H1 (cell line): ENCODE results near the gene FHDC1. TPM values are rescaled to one million over a fixed set of nuclear protein-coding genes. Genes with fewer than 3 reads are reported as not detected.

Experiments used
- CTCF ChIA-PET: fragments of 300-600 bp; sonication (Branson Sonifier 250); formaldehyde crosslinking; loops from one replicate; lab custom pipeline; 2021; ENCODE audit not compliant: partially characterized antibody; lab: Charles Lee
- POLR2A ChIA-PET: fragments of 300-600 bp; sonication (Branson Sonifier 250); formaldehyde crosslinking; loops from one replicate; lab custom pipeline; 2021; ENCODE audit warnings: inconsistent platforms; ENCODE audit not compliant: partially characterized antibody; lab: Charles Lee
- DNase-seq, 2 experiments: peaks; one replicate each; pipeline versions ENCODE4 v3.0.0 to v3.0.0-alpha.2; 2010 to 2022; ENCODE audit warnings: low spot score in 2 of 2, low read depth in 1 of 2, mixed read lengths in 1 of 2
- FAIRE-seq: peaks from 2 replicates; lab custom pipeline; 2011; peaks lifted over from hg19 to GRCh38; lab: Jason Lieb, UNC
- H2AFZ ChIP-seq: 2 replicates; pipeline ENCODE4 v1.8.1; 2012; ENCODE audit warnings: low read length, inconsistent platforms
- H2AK5ac ChIP-seq: 2 replicates; pipeline ENCODE4 v1.6.1; 2013; ENCODE audit warnings: low read depth, low read length
- H2BK120ac ChIP-seq: replicated peaks from 2 replicates; pipeline ENCODE3; 2013; ENCODE audit warnings: low read depth, low read length, inconsistent platforms
- H2BK12ac ChIP-seq: 2 replicates; pipeline ENCODE4 v1.6.1; 2013; ENCODE audit warnings: low read depth, low read length
- H2BK15ac ChIP-seq: 2 replicates; pipeline ENCODE4 v1.6.1; 2013; ENCODE audit warnings: low read length
- H2BK20ac ChIP-seq: 2 replicates; pipeline ENCODE4 v1.6.1; 2013; ENCODE audit warnings: low read length
- H2BK5ac ChIP-seq: 2 replicates; pipeline ENCODE4 v1.6.1; 2013; ENCODE audit warnings: low read depth, low read length
- H3K14ac ChIP-seq: 2 replicates; pipeline ENCODE4 v1.6.1; 2013; ENCODE audit warnings: inconsistent platforms; ENCODE audit not compliant: insufficient read length
- H3K18ac ChIP-seq: 2 replicates; pipeline ENCODE4 v1.6.1; 2013; ENCODE audit warnings: low read length; ENCODE audit errors: extremely low read depth
- H3K23ac ChIP-seq: 2 replicates; pipeline ENCODE4 v1.6.1; 2013; ENCODE audit warnings: inconsistent platforms; ENCODE audit not compliant: insufficient read length
- H3K23me2 ChIP-seq: 2 replicates; pipeline ENCODE4 v1.6.1; 2013; ENCODE audit warnings: low read depth, low read length
- H3K27ac ChIP-seq: 2 replicates; pipeline ENCODE4 v1.6.1; 2011; ENCODE audit warnings: low read depth, low read length, inconsistent platforms
- H3K27me3 ChIP-seq, 4 experiments: replicated peaks in 1 of 4; 1 replicate in 1 of 4; 2 replicates in 3 of 4; pipeline versions ENCODE4 v1.6.1 to v1.8.1; 2011 to 2013; ENCODE audit warnings: low read length in 3 of 4, mild to moderate bottlenecking in 3 of 4, inconsistent platforms in 2 of 4, mixed read lengths in 2 of 4, moderate library complexity in 1 of 4; ENCODE audit not compliant: control insufficient read depth in 3 of 4, insufficient read depth in 3 of 4; ENCODE audit errors: extremely low read depth in 1 of 4
- H3K36me3 ChIP-seq, 4 experiments: 2 replicates each; pipeline versions ENCODE4 v1.6.1 to v1.8.1; 2011 to 2013; ENCODE audit warnings: mild to moderate bottlenecking in 4 of 4, low read length in 3 of 4, moderate library complexity in 2 of 4, control low read depth in 1 of 4, inconsistent platforms in 1 of 4; ENCODE audit not compliant: insufficient read depth in 4 of 4, control insufficient read depth in 2 of 4
- H3K4ac ChIP-seq: replicated peaks from 2 replicates; pipeline ENCODE3; 2013; ENCODE audit warnings: low read length, low read depth, mixed read lengths, inconsistent platforms; ENCODE audit not compliant: insufficient read length
- H3K4me1 ChIP-seq, 4 experiments: replicated peaks in 1 of 4; 1 replicate in 1 of 4; 2 replicates in 3 of 4; pipeline versions ENCODE4 v1.6.1 to v1.8.1; 2011 to 2013; ENCODE audit warnings: low read length in 3 of 4, inconsistent platforms in 2 of 4, mixed read lengths in 1 of 4; ENCODE audit not compliant: insufficient read depth in 4 of 4, control insufficient read depth in 3 of 4
- H3K4me2 ChIP-seq, 2 experiments: 2 replicates each; pipeline versions ENCODE4 v1.6.1 to v1.8.1; 2011 to 2013; ENCODE audit warnings: low read depth in 2 of 2, low read length in 2 of 2, control low read depth in 1 of 2, inconsistent platforms in 1 of 2, mild to moderate bottlenecking in 1 of 2; ENCODE audit not compliant: insufficient read depth in 1 of 2
- H3K4me3 ChIP-seq, 4 experiments: fragments of 200-600, 300-600 bp in 1 of 4; sonication (generic), shearing (Covaris generic), sonication (Bioruptor Twin) in 1 of 4; 2 replicates each; pipeline versions ENCODE4 v1.5.1 to v1.8.1; 2011 to 2016; ENCODE audit warnings: low read length in 4 of 4, low read depth in 3 of 4, control low read depth in 2 of 4, inconsistent platforms in 2 of 4, mild to moderate bottlenecking in 2 of 4, mixed read lengths in 1 of 4, moderate library complexity in 1 of 4; ENCODE audit not compliant: insufficient read depth in 2 of 4; ENCODE audit errors: extremely low read depth in 1 of 4
- H3K56ac ChIP-seq: replicated peaks from 2 replicates; pipeline ENCODE3; 2013; ENCODE audit warnings: low read depth, mild to moderate bottlenecking, mixed read lengths, low read length, inconsistent platforms; ENCODE audit not compliant: insufficient read length
- H3K79me1 ChIP-seq: 2 replicates; pipeline ENCODE4 v1.6.1; 2013; ENCODE audit warnings: low read depth, low read length, control low read depth
- H3K79me2 ChIP-seq, 2 experiments: 2 replicates each; pipeline versions ENCODE4 v1.6.1 to v1.8.1; 2012 to 2013; ENCODE audit warnings: low read length in 2 of 2, mild to moderate bottlenecking in 2 of 2, inconsistent platforms in 1 of 2; ENCODE audit not compliant: insufficient read depth in 2 of 2, control insufficient read depth in 1 of 2
- H3K9ac ChIP-seq, 4 experiments: replicated peaks in 1 of 4; 1 replicate in 1 of 4; 2 replicates in 3 of 4; pipeline versions ENCODE4 v1.6.1 to v1.8.1; 2011 to 2013; ENCODE audit warnings: low read depth in 3 of 4, low read length in 3 of 4, control low read depth in 2 of 4, mild to moderate bottlenecking in 2 of 4, moderate library complexity in 2 of 4, inconsistent platforms in 1 of 4; ENCODE audit errors: extremely low read depth in 1 of 4
- H3K9me3 ChIP-seq, 2 experiments: 2 replicates each; pipeline versions ENCODE4 v1.6.1 to v1.8.1; 2012 to 2013; ENCODE audit warnings: mild to moderate bottlenecking in 2 of 2, moderate library complexity in 2 of 2, control low read depth in 1 of 2, inconsistent platforms in 1 of 2, low read depth in 1 of 2, low read length in 1 of 2, mixed read lengths in 1 of 2; ENCODE audit not compliant: insufficient read depth in 2 of 2
- H4K20me1 ChIP-seq, 2 experiments: replicated peaks in 1 of 2; 2 replicates each; pipeline versions ENCODE3 to v1.8.1; 2011 to 2013; ENCODE audit warnings: inconsistent platforms in 2 of 2, low read length in 2 of 2, mild to moderate bottlenecking in 1 of 2; ENCODE audit not compliant: insufficient read depth in 2 of 2, control insufficient read depth in 1 of 2
- H4K5ac ChIP-seq: 2 replicates; pipeline ENCODE4 v1.6.1; 2013; ENCODE audit warnings: low read length, low read depth, mixed read lengths, inconsistent platforms; ENCODE audit not compliant: insufficient read length
- H4K8ac ChIP-seq: 2 replicates; pipeline ENCODE4 v1.8.0; 2013; ENCODE audit warnings: mild to moderate bottlenecking, moderate library complexity, low read length, inconsistent platforms; ENCODE audit not compliant: insufficient read depth; ENCODE audit errors: extremely low read depth
- H4K91ac ChIP-seq: replicated peaks from 2 replicates; pipeline ENCODE3; 2013; ENCODE audit warnings: low read length, mixed read lengths, inconsistent platforms; ENCODE audit not compliant: insufficient read length
- CHD2 ChIP-seq: IDR thresholded peaks from 2 replicates; pipeline ENCODE4 v1.6.1; 2012; ENCODE audit warnings: low read length, improper control_type of control experiment
- EP300 ChIP-seq, 2 experiments: IDR thresholded peaks; 1 replicate in 1 of 2; 2 replicates in 1 of 2; pipeline ENCODE4 v1.6.1; 2011 to 2012; ENCODE audit warnings: low read depth in 2 of 2, low read length in 2 of 2, mild to moderate bottlenecking in 2 of 2, borderline replicate concordance in 1 of 2, inconsistent platforms in 1 of 2, moderate library complexity in 1 of 2
- FOSL1 ChIP-seq: IDR thresholded peaks from 2 replicates; pipeline ENCODE4 v1.6.1; 2011; ENCODE audit warnings: mild to moderate bottlenecking, low read depth, low read length, moderate library complexity; ENCODE audit not compliant: insufficient read depth
- GTF2F1 ChIP-seq: IDR thresholded peaks from 2 replicates; pipeline ENCODE4 v1.6.1; 2012; ENCODE audit warnings: low read depth, low read length, improper control_type of control experiment, borderline replicate concordance
- PHF8 ChIP-seq: fragments of 200-600 bp; sonication (generic); conservative IDR thresholded peaks from 2 replicates; pipeline ENCODE4 v1.7.1; 2012; ENCODE audit warnings: low read depth, mild to moderate bottlenecking, inconsistent platforms, low read length, moderate library complexity
- SIX5 ChIP-seq: IDR thresholded peaks from 2 replicates; pipeline ENCODE4 v1.6.1; 2011; ENCODE audit warnings: mild to moderate bottlenecking, low read depth, low read length
- SP4 ChIP-seq: IDR thresholded peaks from 2 replicates; pipeline ENCODE4 v1.6.1; 2012; ENCODE audit warnings: low read length, inconsistent platforms
- TAF1 ChIP-seq: IDR thresholded peaks from 2 replicates; pipeline ENCODE4 v1.6.1; 2011; ENCODE audit warnings: mild to moderate bottlenecking, low read depth, low read length
- TEAD4 ChIP-seq: IDR thresholded peaks from 2 replicates; pipeline ENCODE4 v1.6.1; 2012; ENCODE audit warnings: low read depth, low read length, inconsistent platforms, mixed read lengths
- WGBS, 2 experiments: shearing (Covaris generic) in 1 of 2; methylation state at CpG; one replicate each; pipeline versions ENCODE4 v1.1.6 to v1.1.7; 2013 to 2015; ENCODE audit warnings: low lambda C conversion rate in 2 of 2, mixed read lengths in 2 of 2, inconsistent platforms in 1 of 2, low coverage in 1 of 2, missing lambda C conversion rate in 1 of 2; ENCODE audit not compliant: insufficient replicate concordance in 2 of 2, insufficient coverage in 1 of 2, insufficient read length in 1 of 2; ENCODE audit errors: extremely low coverage in 1 of 2, missing lambda C conversion rate in 1 of 2; 5-methylcytosine and 5-hydroxymethylcytosine counted together
- polyA plus RNA-seq, 7 experiments: library from polyadenylated mRNA; depleted of rRNA in 3 of 7; stranded (reverse) in 5 of 7; unstranded in 2 of 7; fragments of >200 nt in 5 of 7; fragments of 200-250 nt in 2 of 7; gene quantifications; 1 replicate in 5 of 7; 2 replicates in 1 of 7; 4 replicates in 1 of 7; pipeline versions ENCODE4 v1.2.1 to v1.2.3, GENCODE V29; 2011 to 2013; ENCODE audit warnings: missing spikeins in 2 of 7, mixed read lengths in 2 of 7
- total RNA-seq: library from RNA; stranded (reverse); fragmentation: NEBNext Ultra II Directional; extraction: Animal tissue kit (Norgen Biotek cat#: 25700); gene quantifications from 2 replicates; pipeline ENCODE4 v1.2.1, GENCODE V29; 2021
- TF ChIP-seq, protein P1 (sequence below): IDR thresholded peaks from 2 replicates; pipeline ENCODE4 v1.6.1; 2012; ENCODE audit warnings: inconsistent platforms

The FHDC1 gene
- total and polyA plus RNA-seq, 2 of the 8 experiments (the other 6 are each of a cell fraction or from before 2014, with no cell fraction given) = 6.4 to 28.6 TPM

DNA sequence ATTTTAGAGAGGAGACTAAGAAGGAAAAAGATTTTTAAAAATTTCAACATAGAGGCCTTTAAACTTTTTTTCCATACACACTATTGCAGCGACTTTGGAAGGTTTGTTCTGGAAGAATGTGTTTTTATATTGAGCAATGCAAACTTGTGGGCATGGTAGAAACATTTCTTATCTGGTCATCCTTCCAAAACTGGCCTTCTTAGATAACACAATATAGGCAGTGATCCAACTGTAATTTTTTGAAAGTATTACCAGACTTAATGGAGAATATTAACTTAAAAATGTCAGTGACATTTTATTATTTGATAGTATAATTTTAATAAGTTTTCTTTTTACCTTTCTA, 25.6 kb downstream of the FHDC1 start:
- no peak for DNase-seq
- H3K4me2 ChIP-seq = no peak overlapping the region
- H4K5ac ChIP-seq = no peak overlapping the region
- H2AK5ac ChIP-seq = no peak overlapping the region
- H2BK15ac ChIP-seq = no peak overlapping the region
- H3K56ac ChIP-seq = no peak overlapping the region
- no peaks in the 10 kb centered on the region for H3K79me2 ChIP-seq
- no peak overlapping the region for H2BK20ac ChIP-seq
- H3K9ac ChIP-seq = no peak overlapping the region
- H3K79me1 ChIP-seq = no peaks in the 10 kb centered on the region
- no peak for FAIRE-seq
- H2BK120ac ChIP-seq = no peak overlapping the region
- no peak overlapping the region for H2BK5ac ChIP-seq
- no peak overlapping the region for H3K27ac ChIP-seq
- no peak overlapping the region for H3K4ac ChIP-seq
- no peak overlapping the region for H3K4me3 ChIP-seq
- CTCF ChIA-PET = interaction anchor here (1.0 to 1.6 kb wide), 2 partner anchors 11 to 165 kb away, joined by 3 to 5 read pairs; no protein-coding TSS in a partner anchor
- POLR2A ChIA-PET = no interaction called here
- no peak overlapping the region for H4K8ac ChIP-seq
- H3K27me3 ChIP-seq = no peaks in the 10 kb centered on the region
- 96% methylated on average over 1 of the region's 1 CpG; no CpG with 5 or more reads in 1 of the 2 experiments for WGBS, 2 experiments
- no peak overlapping the region for H3K14ac ChIP-seq
- H2BK12ac ChIP-seq = no peak overlapping the region
- H3K9me3 ChIP-seq = no peaks in the 10 kb centered on the region
- H3K18ac ChIP-seq = no peak overlapping the region
- no peak overlapping the region for H3K23ac ChIP-seq
- peaks cover 8 to 64% (median 29%) of the 10 kb centered on the region in 4 experiments for H3K36me3 ChIP-seq
- H4K20me1 ChIP-seq = peaks cover 0 to 1% of the 10 kb centered on the region in 2 experiments
- no peak overlapping the region for H4K91ac ChIP-seq
- TF ChIP-seq, protein P1, sequence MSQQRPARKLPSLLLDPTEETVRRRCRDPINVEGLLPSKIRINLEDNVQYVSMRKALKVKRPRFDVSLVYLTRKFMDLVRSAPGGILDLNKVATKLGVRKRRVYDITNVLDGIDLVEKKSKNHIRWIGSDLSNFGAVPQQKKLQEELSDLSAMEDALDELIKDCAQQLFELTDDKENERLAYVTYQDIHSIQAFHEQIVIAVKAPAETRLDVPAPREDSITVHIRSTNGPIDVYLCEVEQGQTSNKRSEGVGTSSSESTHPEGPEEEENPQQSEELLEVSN = no peak
- TF ChIP-seq GTF2F1 (no peak), PHF8 (no peak), SP4 (no peak), SIX5 (no peak), EP300 (IDR thresholded peaks at IDR 0.05; ENCODE audit: borderline replicate concordance in 1 of 2, low read depth in 2 of 2, low read length in 2 of 2) (no peak), TEAD4 (no peak), FOSL1 (no peak), CHD2 (no peak), TAF1 (no peak)
- no peak overlapping the region for H2AFZ ChIP-seq
- peaks cover 0 to 3% (median 0%) of the 10 kb centered on the region in 4 experiments; a peak in 1 of 7 replicates for H3K4me1 ChIP-seq
- H3K23me2 ChIP-seq = no peaks in the 10 kb centered on the region; the same call in 1 of the 2 replicates
